A549 (cell line): Measurements from ENCODE around the gene PDCD1. TPM values are rescaled to one million over a fixed set of nuclear protein-coding genes. Genes with fewer than 3 reads are reported as not detected.

Experiments
- ATAC-seq, 2 experiments: fragments of 200-7000 bp in 1 of 2; fragments of >200 bp in 1 of 2; cut with Nextera tagmentation in 1 of 2; cut with Tn5 transposase in 1 of 2; 3 replicates each; pipeline versions ENCODE4 v1.8.0 to v1.9.1; 2018 to 2020; ENCODE audit warnings: mild to moderate bottlenecking in 1 of 2, moderate library complexity in 1 of 2
- CTCF ChIA-PET: fragments of 300-600 bp; sonication (Branson Sonifier 250); formaldehyde crosslinking; extraction: SDS; loops from one replicate; lab custom pipeline; 2021; ENCODE audit warnings: antibody characterized with exemption, inconsistent platforms; lab: Yijun Ruan, JAX
- POLR2A ChIA-PET: fragments of 350-600 bp; formaldehyde crosslinking; extraction: SDS; loops from one replicate; lab custom pipeline; 2021; ENCODE audit warnings: antibody characterized with exemption, inconsistent platforms; lab: Yijun Ruan, JAX
- DNase-seq, 2 experiments: peaks; one replicate each; pipeline versions ENCODE4 v3.0.0 to v3.0.0-alpha.2; 2011 to 2016; ENCODE audit warnings: low read depth in 1 of 2, low spot score in 1 of 2
- FAIRE-seq: peaks from 2 replicates; lab custom pipeline; 2011; peaks lifted over from hg19 to GRCh38; lab: Jason Lieb, UNC
- H3K27ac ChIP-seq, 2 experiments: fragments of >200 bp; sonication (Bioruptor Twin); formaldehyde crosslinking; 3 replicates each; pipeline ENCODE4 v1.5.1; 2016 to 2017
- H3K4me1 ChIP-seq: fragments of >200 bp; sonication (Bioruptor Twin); formaldehyde crosslinking; 3 replicates; pipeline ENCODE4 v1.6.1; 2016
- H3K4me2 ChIP-seq: fragments of >200 bp; sonication (Bioruptor Twin); formaldehyde crosslinking; 3 replicates; pipeline ENCODE4 v1.6.1; 2016
- H3K4me3 ChIP-seq: fragments of >200 bp; sonication (Bioruptor Twin); formaldehyde crosslinking; 3 replicates; pipeline ENCODE4 v1.5.1; 2016
- H3K9me3 ChIP-seq: fragments of >200 bp; sonication (Bioruptor Twin); formaldehyde crosslinking; 3 replicates; pipeline ENCODE4 v1.6.1; 2016
- ATOH8 ChIP-seq: fragments of 250-450 bp; sonication (Bioruptor Pico); IDR thresholded peaks from 2 replicates; pipeline ENCODE4 v1.5.0; 2020; ENCODE audit warnings: low read depth, mild to moderate bottlenecking, moderate library complexity
- CEBPB ChIP-seq, 2 experiments: fragments of >200 bp in 1 of 2; sonication (Bioruptor Twin) in 1 of 2; formaldehyde crosslinking in 1 of 2; IDR thresholded peaks; 2 replicates each; pipeline ENCODE4 v1.6.1; 2012 to 2016
- EHF ChIP-seq: fragments of 250-450 bp; sonication (Bioruptor Pico); IDR thresholded peaks from 2 replicates; pipeline ENCODE4 v1.5.0; 2020; ENCODE audit warnings: mild to moderate bottlenecking
- ELK1 ChIP-seq: fragments of 150-350 bp; IDR thresholded peaks from 2 replicates; pipeline ENCODE4 v1.6.1; 2014; ENCODE audit warnings: low read depth, mild to moderate bottlenecking, low read length
- ESRRA ChIP-seq: fragments of 150-350 bp; IDR thresholded peaks from 2 replicates; pipeline ENCODE4 v1.6.1; 2014; ENCODE audit warnings: mild to moderate bottlenecking, low read length, borderline replicate concordance
- HDAC2 ChIP-seq: fragments of 200-600 bp; sonication (generic); IDR thresholded peaks from 2 replicates; pipeline ENCODE4 v1.6.1; 2016
- HEYL ChIP-seq: fragments of 250-450 bp; sonication (Bioruptor Pico); IDR thresholded peaks from 2 replicates; pipeline ENCODE4 v1.8.0; 2021; ENCODE audit warnings: mild to moderate bottlenecking, moderate library complexity
- HMGXB4 ChIP-seq: fragments of 250-450 bp; sonication (Bioruptor Pico); IDR thresholded peaks from 2 replicates; pipeline ENCODE4 v1.5.0; 2021; ENCODE audit warnings: mild to moderate bottlenecking, moderate library complexity, borderline replicate concordance
- HOXB5 ChIP-seq: fragments of 250-450 bp; sonication (Bioruptor Pico); IDR thresholded peaks from 2 replicates; pipeline ENCODE4 v1.5.0; 2020; ENCODE audit warnings: mild to moderate bottlenecking, moderate library complexity
- JUN ChIP-seq, 2 experiments: fragments of >200 bp; sonication (Bioruptor Twin); formaldehyde crosslinking; IDR thresholded peaks; 2 replicates in 1 of 2; 3 replicates in 1 of 2; pipeline ENCODE4 v1.6.1; 2016 to 2017
- JUNB ChIP-seq: fragments of >200 bp; sonication (Bioruptor Twin); formaldehyde crosslinking; IDR thresholded peaks from 2 replicates; pipeline ENCODE4 v1.6.1; 2016
- MAFK ChIP-seq: fragments of 450-650 bp; IDR thresholded peaks from 2 replicates; pipeline ENCODE4 v1.6.1; 2014; ENCODE audit not compliant: partially characterized antibody
- MYC ChIP-seq: IDR thresholded peaks from 2 replicates; pipeline ENCODE4 v1.6.1; 2012; ENCODE audit warnings: mild to moderate bottlenecking, inconsistent platforms, low read length, improper control_type of control experiment, borderline replicate concordance
- NPAS2 ChIP-seq: fragments of 250-450 bp; sonication (Bioruptor Pico); IDR thresholded peaks from 2 replicates; pipeline ENCODE4 v1.8.0; 2022; ENCODE audit warnings: mild to moderate bottlenecking, moderate library complexity, borderline replicate concordance
- PBX3 ChIP-seq: IDR thresholded peaks from 2 replicates; pipeline ENCODE4 v1.6.1; 2012
- PHF8 ChIP-seq: fragments of 200-600 bp; sonication (generic); IDR thresholded peaks from 2 replicates; pipeline ENCODE4 v1.6.1; 2016; ENCODE audit warnings: low read depth, mild to moderate bottlenecking, antibody characterized with exemption, moderate library complexity, borderline replicate concordance
- RARB ChIP-seq: fragments of 250-450 bp; sonication (Bioruptor Pico); IDR thresholded peaks from 2 replicates; pipeline ENCODE4 v1.8.0; 2021; ENCODE audit warnings: mild to moderate bottlenecking, moderate library complexity
- REST ChIP-seq: fragments of 200-600 bp; sonication (generic); IDR thresholded peaks from 2 replicates; pipeline ENCODE4 v1.6.1; 2016; ENCODE audit warnings: antibody characterized with exemption, mild to moderate bottlenecking, moderate library complexity
- ZFP36 ChIP-seq: fragments of 450-650 bp; IDR thresholded peaks from 2 replicates; pipeline ENCODE4 v1.6.1; 2014; ENCODE audit warnings: borderline replicate concordance; ENCODE audit not compliant: partially characterized antibody
- WGBS: methylation state at CpG from one replicate; pipeline ENCODE4 v1.1.6; 2017; ENCODE audit errors: missing lambda C conversion rate; 5-methylcytosine and 5-hydroxymethylcytosine counted together
- polyA plus RNA-seq, 4 experiments: library from polyadenylated mRNA; depleted of rRNA in 3 of 4; stranded (reverse); fragments of >200 nt; fragmentation: RNase III in 1 of 4; extraction: RNeasy Plus Mini Kit Qiagen cat#74134 plus additional on column Dnase treatment in 1 of 4; gene quantifications; 2 replicates in 3 of 4; 3 replicates in 1 of 4; pipeline ENCODE4 v1.2.3, GENCODE V29; 2011 to 2017

PDCD1 gene
- polyA plus RNA-seq, 2 of the 4 experiments (the other 2 are of a cell fraction), result not detected

GRCh38 chr2:241886840-241887447 is 28.2 kb upstream of the PDCD1 start:
- no peak overlapping the region for H3K4me2 ChIP-seq
- WGBS, result 83% methylated on average over 18 of the region's 19 CpGs
- FAIRE-seq (no peak), DNase-seq (no peak), ATAC-seq (peak in 1 of 2 experiments; percentile 53; a peak in 3 of 6 replicates)
- ChIA-PET CTCF (interaction anchor here (2.1 kb wide), 1 partner anchor 9 kb away, joined by 6 read pairs; no protein-coding TSS in a partner anchor), POLR2A (no interaction called here)
- H3K9me3 ChIP-seq, result no peaks in the 10 kb centered on the region
- no peak overlapping the region for H3K27ac ChIP-seq
- H3K4me3 ChIP-seq, result no peak overlapping the region
- H3K4me1 ChIP-seq, result peaks cover 3% of the 10 kb centered on the region; the same call in 2 of the 3 replicates
- TF ChIP-seq HMGXB4 (CRISPR knock-in tag), result no peak
- TF ChIP-seq ZFP36, result no peak
- TF ChIP-seq PHF8, result no peak
- TF ChIP-seq CEBPB (IDR thresholded peaks at IDR 0.05), result no peak
- TF ChIP-seq EHF (CRISPR knock-in tag), result no peak
- TF ChIP-seq ATOH8 (CRISPR knock-in tag), result no peak
- no peak for TF ChIP-seq JUN (IDR thresholded peaks at IDR 0.05)
- no peak for TF ChIP-seq MAFK
- no peak for TF ChIP-seq PBX3
- TF ChIP-seq JUNB, result no peak
- TF ChIP-seq HOXB5 (CRISPR knock-in tag), result no peak
- no peak for TF ChIP-seq MYC
- no peak for TF ChIP-seq HDAC2
- no peak for TF ChIP-seq RARB (CRISPR knock-in tag)
- TF ChIP-seq HEYL (CRISPR knock-in tag), result no peak
- no peak for TF ChIP-seq ELK1
- TF ChIP-seq, all 56 proteins: peak for 0

GRCh38 chr2:241885946-241886643 is 27.4 kb upstream of the PDCD1 start:
- ChIA-PET CTCF (interaction anchor here (2.1 kb wide), 1 partner anchor 8 kb away, joined by 6 read pairs; no protein-coding TSS in a partner anchor), POLR2A (no interaction called here)
- DNase-seq (no peak), FAIRE-seq (no peak), ATAC-seq (no peak)
- TF ChIP-seq REST (no peak), CEBPB (IDR thresholded peaks at IDR 0.05) (no peak), ESRRA (no peak), NPAS2 (CRISPR knock-in tag) (no peak)
- Histone ChIP-seq H3K4me1 (peaks cover 5% of the 10 kb centered on the region; the same call in 2 of the 3 replicates), H3K27ac (no peak overlapping the region), H3K9me3 (no peaks in the 10 kb centered on the region), H3K4me3 (no peak overlapping the region), H3K4me2 (no peak overlapping the region)
- WGBS, result 61% methylated on average over 15 of the region's 15 CpGs
